Body of pancreas (tissue), 4 donors: Measurements from ENCODE around the gene MFAP2. TPM values are rescaled to one million over a fixed set of nuclear protein-coding genes. Genes with fewer than 3 reads are reported as not detected.
"Not testable (repeated sequence)": the region's sequence is repeated elsewhere in the genome, so short reads cannot be mapped to it uniquely, and the experiment has no call there.

ENCODE experiments used
- ATAC-seq: fragments of 150-250 bp; one replicate; pipeline ENCODE4 v1.9.1; 2016
- DNase-seq, 4 donors: peaks; one replicate each; pipeline ENCODE4 v3.0.0-alpha.2; 2019
- H3K27ac ChIP-seq, 4 donors: fragments of 200-600 bp; sonication (generic); 1 replicate in 3 of 4; 2 replicates in 1 of 4; pipeline versions ENCODE4 v1.5.1 to v1.6.1; 2016 to 2019; ENCODE audit warnings: mild to moderate bottlenecking in 1 of 4, mixed read lengths in 1 of 4, moderate library complexity in 1 of 4
- H3K27me3 ChIP-seq, 2 donors: fragments of 200-600 bp; sonication (generic); one replicate each; pipeline ENCODE4 v1.6.0; 2016; ENCODE audit warnings: mild to moderate bottlenecking in 1 of 2
- H3K36me3 ChIP-seq, 2 donors: fragments of 200-600 bp; sonication (generic); replicated peaks in 1 of 2; 2 replicates each; pipeline ENCODE4 v1.5.1; 2016; ENCODE audit warnings: low read depth in 2 of 2; ENCODE audit not compliant: insufficient read depth in 1 of 2
- H3K4me1 ChIP-seq: fragments of 200-600 bp; sonication (generic); one replicate; pipeline ENCODE4 v1.6.0; 2016
- H3K4me3 ChIP-seq, 2 donors: fragments of 200-600 bp; sonication (generic); 1 replicate in 1 of 2; 2 replicates in 1 of 2; pipeline ENCODE4 v1.5.1; 2016 to 2019
- H3K9me3 ChIP-seq, 3 donors: fragments of 200-600 bp; sonication (generic); 1 replicate in 2 of 3; 2 replicates in 1 of 3; pipeline ENCODE4 v1.5.1; 2016
- CTCF ChIP-seq, 7 experiments: fragments of 450-650 bp in 4 of 7; fragments of 200-600 bp in 3 of 7; sonication (generic) in 3 of 7; IDR thresholded peaks; one replicate each; pipeline ENCODE4 v1.5.1; 2016 to 2019; ENCODE audit warnings: antibody characterized with exemption in 7 of 7
- POLR2A ChIP-seq, 3 donors: fragments of 450-650 bp; IDR thresholded peaks; one replicate each; pipeline ENCODE4 v1.6.1; 2016; ENCODE audit warnings: antibody characterized with exemption in 3 of 3, mild to moderate bottlenecking in 2 of 3
- WGBS, 2 donors: methylation state at CpG; one replicate each; pipeline ENCODE4 v1.1.5; 2017; 5-methylcytosine and 5-hydroxymethylcytosine counted together
- intact Hi-C: fragments of 100-400 bp; cut with DNase I; formaldehyde crosslinking; loops from one replicate; pipeline ENCODE4 v1.15.1; 2023
- total RNA-seq, 2 donors: library from RNA; depleted of rRNA; stranded (reverse); fragments of >200 nt; gene quantifications; one replicate each; pipeline ENCODE4 v1.1.0, GENCODE V29; 2016

MFAP2 gene
- total RNA-seq, 2 donors from 2014 or later: 1.3 to 13.5 TPM

DNA sequence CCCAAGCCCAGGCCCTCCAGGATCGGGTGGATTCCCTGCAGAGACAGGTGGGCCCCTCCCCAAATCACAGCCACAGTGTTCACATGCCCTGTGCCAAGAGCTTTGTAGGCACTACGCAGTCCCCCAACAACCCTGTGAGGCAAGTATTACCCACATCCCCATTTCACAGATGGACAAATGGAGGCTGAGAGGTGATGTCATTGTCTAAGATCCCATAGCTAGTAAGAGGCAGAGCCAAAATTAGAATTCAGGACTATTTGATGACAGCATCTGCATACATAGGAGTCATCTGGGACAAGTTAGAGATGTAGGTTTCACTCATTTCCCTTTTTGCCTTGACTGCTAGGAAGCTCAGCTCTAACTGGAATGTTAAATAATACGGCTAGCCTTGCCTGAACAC, 12.0 kb downstream of the MFAP2 start:
- Histone ChIP-seq H3K9me3 (no peaks in the 10 kb centered on the region), H3K36me3 (peaks cover 0 to 9% of the 10 kb centered on the region in 2 donors), H3K4me3 (no peak overlapping the region), H3K4me1 (peaks cover 3% of the 10 kb centered on the region), H3K27ac (no peak overlapping the region), H3K27me3 (no peaks in the 10 kb centered on the region)
- no peak for TF ChIP-seq POLR2A (IDR thresholded peaks at IDR 0.05)
- TF ChIP-seq CTCF (IDR thresholded peaks at IDR 0.05): no peak
- ATAC-seq (no peak), DNase-seq (no peak)
- intact Hi-C loops: no loop called here
- WGBS, 2 donors: 82 to 93% methylated on average over 1 to 3 of the region's 3 CpGs

DNA sequence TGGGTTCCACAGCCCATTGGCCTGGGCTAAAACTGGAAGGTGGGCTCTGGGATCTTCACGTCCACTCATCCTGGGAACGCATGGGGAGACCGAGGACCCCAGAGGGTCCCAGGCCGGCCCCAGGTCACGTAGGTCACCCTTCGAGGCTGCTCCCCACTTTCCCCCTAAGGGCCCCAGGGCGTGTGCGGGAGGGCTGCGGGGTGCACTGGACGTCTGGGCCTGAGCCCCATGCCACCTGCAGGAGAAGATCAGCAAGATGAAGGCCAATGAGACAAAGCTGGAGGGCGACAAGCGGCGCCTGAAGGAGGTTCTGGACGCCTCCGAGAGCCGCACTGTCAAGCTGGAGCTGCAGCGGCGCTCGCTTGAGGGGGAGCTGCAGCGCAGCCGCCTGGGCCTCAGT, 12.5 kb downstream of the MFAP2 start:
- DNase-seq: no peak
- Histone ChIP-seq H3K27ac (no peak overlapping the region), H3K4me1 (peaks cover 3% of the 10 kb centered on the region), H3K4me3 (no peak overlapping the region), H3K9me3 (no peaks in the 10 kb centered on the region), H3K27me3 (no peaks in the 10 kb centered on the region), H3K36me3 (peaks cover 0 to 9% of the 10 kb centered on the region in 2 donors)
- no peak for ATAC-seq
- intact Hi-C loops: no loop called here
- TF ChIP-seq POLR2A (IDR thresholded peaks at IDR 0.05): no peak
- no peak for TF ChIP-seq CTCF (IDR thresholded peaks at IDR 0.05)
- WGBS, 2 donors: 89 to 95% methylated on average over 11 to 21 of the region's 21 CpGs

- no peak for ATAC-seq
- H3K27ac ChIP-seq: no peak overlapping the region
These were observed 13.3 kb downstream of the MFAP2 start for GRCh38 chr1:16967095-16967575.

DNA sequence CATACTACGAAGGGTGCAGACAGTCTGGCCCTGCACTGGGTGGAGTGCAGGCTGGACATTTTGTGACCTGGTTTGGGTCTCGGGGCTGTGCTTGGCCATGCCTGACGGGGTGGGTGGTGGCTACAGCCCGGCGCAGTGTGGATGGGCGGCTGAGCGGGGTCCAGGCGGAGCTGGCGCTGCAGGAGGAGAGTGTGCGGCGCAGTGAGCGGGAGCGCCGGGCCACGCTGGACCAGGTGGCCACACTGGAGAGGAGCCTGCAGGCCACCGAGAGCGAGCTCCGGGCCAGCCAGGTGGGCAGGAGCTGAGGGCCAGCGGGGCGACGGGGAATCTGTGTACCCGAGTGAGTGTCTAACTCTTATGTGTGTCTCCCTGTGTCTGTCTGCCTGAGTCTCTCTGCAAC, 14.1 kb downstream of the MFAP2 start:
- TF ChIP-seq CTCF (IDR thresholded peaks at IDR 0.05) (no peak), POLR2A (IDR thresholded peaks at IDR 0.05) (no peak)

More at GRCh38 chr1:16967095-16967575, 13.3 kb downstream of the MFAP2 start:
- Histone ChIP-seq H3K36me3 (peaks cover 0 to 9% of the 10 kb centered on the region in 2 donors), H3K9me3 (no peaks in the 10 kb centered on the region), H3K27me3 (no peaks in the 10 kb centered on the region), H3K4me3 (no peak overlapping the region), H3K4me1 (peaks cover 3% of the 10 kb centered on the region)
- no peak for DNase-seq
- WGBS, 2 donors: 58 to 80% methylated on average over 3 to 4 of the region's 7 CpGs
- intact Hi-C loops: no loop called here
- TF ChIP-seq POLR2A (IDR thresholded peaks at IDR 0.05) (no peak), CTCF (IDR thresholded peaks at IDR 0.05) (no peak)

GRCh38 chr1:16965486-16966067, 14.8 kb downstream of the MFAP2 start:
- H3K9me3 ChIP-seq: no peaks in the 10 kb centered on the region
- peaks cover 12% of the 10 kb centered on the region for H3K4me1 ChIP-seq
- intact Hi-C loops: no loop called here
- peaks cover 0 to 9% of the 10 kb centered on the region in 2 donors for H3K36me3 ChIP-seq
- TF ChIP-seq POLR2A (IDR thresholded peaks at IDR 0.05) (no peak), CTCF (IDR thresholded peaks at IDR 0.05) (no peak)
- DNase-seq (no peak), ATAC-seq (no peak)
- H3K27me3 ChIP-seq: no peaks in the 10 kb centered on the region
- H3K27ac ChIP-seq: no peak overlapping the region
- H3K4me3 ChIP-seq: no peak overlapping the region
- 89 to 94% methylated on average over 6 to 13 of the region's 13 CpGs for WGBS, 2 donors

More for the DNA sequence above, 14.1 kb downstream of the MFAP2 start:
- no peak for ATAC-seq
- Histone ChIP-seq H3K36me3 (peaks cover 0 to 9% of the 10 kb centered on the region in 2 donors), H3K4me3 (no peak overlapping the region), H3K27me3 (no peaks in the 10 kb centered on the region), H3K27ac (no peak overlapping the region), H3K9me3 (no peaks in the 10 kb centered on the region), H3K4me1 (peaks cover 7% of the 10 kb centered on the region)
- DNase-seq: no peak
- WGBS, 2 donors: 93% methylated on average over 6 to 10 of the region's 22 CpGs
- intact Hi-C loops: no loop called here

GRCh38 chr1:16964169-16964568, 16.3 kb downstream of the MFAP2 start:
- H3K4me1 ChIP-seq: peaks cover 20% of the 10 kb centered on the region
- H3K36me3 ChIP-seq, H3K27me3 ChIP-seq, H3K4me3 ChIP-seq, intact Hi-C loops, H3K27ac ChIP-seq, DNase-seq, ATAC-seq, H3K9me3 ChIP-seq: not testable (repeated sequence)
- WGBS, 2 donors: 87 to 100% methylated on average over 2 to 4 of the region's 4 CpGs
